IPS-NIHi7 (cell line): ENCODE measurements around the gene RNASEH2C.
A peak's percentile ranks its signal among the peaks of the same experiment; 100 is the strongest.
"Not testable (repeated sequence)": the region's sequence is repeated elsewhere in the genome, so short reads cannot be mapped to it uniquely, and the experiment has no call there.

Experiments
- DNase-seq: peaks from one replicate; pipeline ENCODE4 v3.0.0; 2012; ENCODE audit warnings: mixed read lengths; ENCODE audit errors: extremely low spot score

Gene RNASEH2C

GRCh38 chr11:65717906-65718305 is 2.7 kb downstream of the RNASEH2C start:
- no peak for DNase-seq

GRCh38 chr11:65716774-65717405 is 3.7 kb downstream of the RNASEH2C start:
- DNase-seq, result no peak

- DNase-seq, result no peak
Observed at GRCh38 chr11:65716302-65716701, 4.3 kb downstream of the RNASEH2C start.

- no peak for DNase-seq
Observed at GRCh38 chr11:65714433-65714832, 6.2 kb downstream of the RNASEH2C start.

DNA sequence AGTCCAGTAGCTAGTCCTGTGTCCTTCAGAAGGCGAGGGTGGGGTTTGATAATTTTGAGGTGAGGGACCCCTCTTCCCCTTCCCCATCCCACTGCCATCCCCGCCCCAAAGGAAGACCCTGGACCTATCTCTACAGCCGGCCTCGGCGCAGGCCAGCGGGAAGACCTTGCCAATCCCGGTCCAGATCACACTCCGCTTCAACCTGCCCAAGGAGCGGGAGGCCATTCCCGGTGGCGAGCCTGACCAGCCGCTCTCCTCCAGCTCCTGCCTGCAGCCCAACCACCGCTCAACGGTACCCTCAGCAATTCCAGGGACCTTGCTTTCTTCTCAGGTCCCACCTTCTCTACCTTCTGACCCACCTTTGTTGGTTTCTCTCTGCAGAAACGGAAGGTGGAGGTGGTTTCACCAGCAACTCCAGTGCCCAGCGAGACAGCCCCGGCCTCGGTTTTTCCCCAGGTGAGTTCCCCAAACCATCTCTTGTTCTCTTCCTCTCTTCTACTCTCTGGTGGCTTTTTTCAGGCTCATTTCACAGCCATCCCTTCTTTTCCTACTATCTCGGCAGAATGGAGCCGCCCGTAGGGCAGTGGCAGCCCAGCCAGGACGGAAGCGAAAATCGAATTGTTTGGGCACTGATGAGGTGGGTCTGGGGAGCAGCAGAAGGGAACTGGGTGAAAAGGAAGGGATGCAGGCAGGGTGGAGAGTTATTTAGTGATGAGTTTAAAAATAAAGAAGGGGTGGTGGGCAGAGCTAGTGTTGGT is 7.2 kb downstream of the RNASEH2C start:
- no peak for DNase-seq

DNA sequence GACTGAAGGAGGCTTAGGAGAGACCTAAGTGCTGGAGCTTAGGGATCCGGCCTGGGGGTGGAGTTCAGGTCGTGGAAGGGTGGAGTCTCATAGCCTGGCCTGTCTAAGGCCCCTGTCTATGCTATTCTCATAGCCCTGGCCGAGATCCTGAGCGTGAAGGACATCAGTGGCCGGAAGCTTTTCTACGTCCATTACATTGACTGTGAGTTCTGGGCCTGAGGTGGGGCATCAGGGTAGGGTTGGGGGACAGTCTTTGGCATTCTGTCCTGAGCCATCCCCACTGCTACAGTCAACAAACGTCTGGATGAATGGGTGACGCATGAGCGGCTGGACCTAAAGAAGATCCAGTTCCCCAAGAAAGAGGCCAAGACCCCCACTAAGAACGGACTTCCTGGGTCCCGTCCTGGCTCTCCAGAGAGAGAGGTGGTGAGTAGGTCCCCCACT is 7.9 kb downstream of the RNASEH2C start:
- DNase-seq, result no peak

DNA sequence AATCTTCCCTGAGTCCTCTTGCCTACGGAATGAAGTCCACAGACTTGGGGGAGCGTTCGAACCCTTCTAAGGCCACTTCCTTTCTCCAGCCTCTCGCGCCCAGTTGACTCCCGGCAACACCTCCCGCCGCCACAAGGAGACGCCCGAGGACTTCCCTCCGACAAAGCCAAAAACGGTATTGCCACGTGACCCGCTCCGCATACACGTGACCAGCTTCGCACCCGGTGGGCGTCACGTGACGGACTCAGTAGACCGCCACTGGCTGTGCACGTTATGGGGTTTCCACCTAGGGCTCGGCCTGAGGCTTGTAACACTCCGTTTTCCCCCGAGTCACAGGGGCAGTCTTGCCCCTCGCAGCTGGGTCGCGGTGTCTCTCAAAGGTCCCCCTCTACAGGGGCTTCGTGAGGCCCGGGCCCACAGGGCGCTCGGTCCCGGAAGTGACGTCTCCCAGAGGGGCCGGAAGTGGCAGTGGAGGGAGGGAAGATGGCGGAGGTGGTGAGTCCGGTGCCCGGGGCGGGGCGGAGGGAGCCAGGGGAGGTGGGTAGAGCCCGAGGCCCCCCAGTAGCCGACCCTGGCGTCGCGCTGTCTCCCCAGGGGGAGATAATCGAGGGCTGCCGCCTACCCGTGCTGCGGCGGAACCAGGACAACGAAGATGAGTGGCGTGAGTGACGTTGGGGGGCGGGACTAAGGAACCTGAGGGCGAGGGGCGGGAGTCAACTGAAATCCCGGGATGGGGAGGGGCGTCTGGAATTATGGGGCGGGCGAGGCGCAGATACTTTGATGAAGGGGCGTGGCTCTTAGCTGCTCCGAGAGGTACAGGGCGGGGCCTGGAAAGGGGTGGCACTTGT is 8.6 kb downstream of the RNASEH2C start, which contains the start of gene KAT5:
KAT5 (plus strand) TSS at position 468 of the 848 bp plus-strand sequence; CDS start at position 484, 16 bp downstream.
- peak; percentile 97 for DNase-seq

GRCh38 chr11:65710421-65710820 is 10.2 kb downstream of the RNASEH2C start:
- DNase-seq, result no peak

DNA sequence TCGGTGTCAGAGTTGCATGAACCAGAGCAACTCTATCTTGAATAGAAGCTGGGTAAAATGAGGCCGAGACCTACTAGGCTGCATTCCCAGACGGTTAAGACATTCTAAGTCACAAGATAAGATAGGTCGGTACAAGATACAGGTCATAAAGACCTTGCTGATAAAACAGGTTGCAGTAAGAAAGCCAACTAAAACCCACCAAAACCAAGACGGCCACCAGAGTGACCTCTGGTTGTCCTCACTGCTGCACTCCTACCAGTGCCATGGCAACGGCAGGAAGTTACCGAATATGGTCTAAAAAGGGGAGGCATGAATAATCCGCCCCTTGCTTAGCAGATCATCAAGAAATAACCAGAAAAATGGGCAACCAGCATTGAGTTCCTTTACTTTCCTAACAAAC is 10.9 kb downstream of the RNASEH2C start:
- no peak for DNase-seq

- no peak for DNase-seq
Observed at GRCh38 chr11:65708451-65708850, 12.1 kb downstream of the RNASEH2C start.

DNA sequence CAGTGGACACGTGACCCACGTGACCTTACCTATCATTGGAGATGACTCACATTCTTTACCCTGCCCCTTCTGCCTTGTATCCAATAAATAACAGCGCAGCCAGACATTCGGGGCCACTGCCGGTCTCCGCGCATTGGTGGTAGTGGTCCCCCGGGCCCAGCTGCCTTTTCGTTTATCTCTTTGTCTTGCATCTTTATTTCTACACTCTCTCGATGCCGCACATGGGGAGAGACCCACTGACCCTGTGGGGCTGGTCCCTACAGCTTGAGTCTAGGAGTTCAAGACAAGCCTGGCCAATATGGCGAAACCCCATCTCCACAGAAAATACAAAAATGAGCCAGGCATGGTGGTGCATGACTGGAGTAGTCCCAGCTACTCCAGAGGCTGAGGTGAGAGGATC is 13.6 kb downstream of the RNASEH2C start:
- not testable (repeated sequence) for DNase-seq

DNA sequence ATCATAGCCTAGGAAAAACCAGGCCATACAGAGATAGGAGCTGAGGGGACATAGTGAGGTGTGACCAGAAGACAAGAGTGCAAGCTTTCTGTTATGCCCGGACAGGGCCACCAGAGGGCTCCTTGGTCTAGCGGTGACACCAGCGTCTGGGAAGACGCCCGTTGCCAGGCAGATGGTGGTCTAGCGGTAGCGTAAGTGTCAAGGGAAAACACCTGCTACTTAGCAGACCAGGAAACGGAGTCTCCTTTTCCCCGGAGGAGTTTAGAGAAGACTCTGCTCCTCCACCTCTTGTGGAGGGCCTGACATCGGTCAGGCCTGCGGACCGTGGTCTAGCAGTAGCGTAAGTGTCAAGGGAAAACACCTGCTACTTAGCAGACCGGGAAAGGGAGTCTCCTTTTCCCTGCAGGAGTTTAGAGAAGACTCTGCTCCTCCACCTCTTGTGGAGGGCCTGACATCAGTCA is 14.3 kb downstream of the RNASEH2C start:
- DNase-seq, result not testable (repeated sequence)

DNA sequence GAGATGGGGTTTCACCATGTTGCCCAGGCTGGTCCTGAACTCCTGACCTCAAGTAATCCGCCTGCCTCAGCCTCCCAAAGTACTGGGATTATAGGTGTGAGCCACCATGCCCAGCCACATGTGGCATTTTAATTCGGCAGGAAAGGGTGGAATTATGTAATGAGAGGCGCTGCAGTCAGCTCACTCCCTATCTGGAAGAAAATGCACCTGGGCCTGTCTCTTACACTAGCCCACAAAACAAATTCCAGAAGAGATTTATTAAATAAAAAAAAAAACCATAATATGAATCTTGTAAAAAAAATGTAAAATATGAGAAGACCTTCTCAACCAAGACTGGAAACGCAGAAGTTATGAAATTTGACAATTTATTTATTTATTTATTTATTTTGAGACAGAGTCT is 16.8 kb downstream of the RNASEH2C start:
- DNase-seq, result no peak

DNA sequence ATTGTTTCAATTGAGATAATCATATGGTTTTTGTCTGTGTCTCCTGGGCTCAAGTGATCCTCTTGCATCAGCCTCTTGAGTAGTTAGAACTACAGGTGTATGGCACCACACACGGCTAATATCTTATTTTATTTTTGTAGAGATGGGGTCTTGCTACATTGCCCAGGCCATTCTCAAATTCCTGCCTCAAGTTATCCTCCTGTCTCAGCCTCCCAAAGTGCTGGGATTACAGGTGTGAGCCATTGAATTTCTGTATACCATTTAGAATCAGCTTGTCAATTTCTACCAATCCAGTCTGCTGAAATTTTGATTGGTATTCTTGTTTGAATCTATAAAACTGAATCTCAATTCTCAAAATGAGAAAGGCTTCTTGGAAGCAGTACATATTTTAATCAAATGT is 18.9 kb downstream of the RNASEH2C start:
- DNase-seq, result no peak

GRCh38 chr11:65700399-65700798 is 20.2 kb downstream of the RNASEH2C start:
- DNase-seq, result no peak

GRCh38 chr11:65699306-65699705 is 21.3 kb downstream of the RNASEH2C start:
- DNase-seq, result no peak

DNA sequence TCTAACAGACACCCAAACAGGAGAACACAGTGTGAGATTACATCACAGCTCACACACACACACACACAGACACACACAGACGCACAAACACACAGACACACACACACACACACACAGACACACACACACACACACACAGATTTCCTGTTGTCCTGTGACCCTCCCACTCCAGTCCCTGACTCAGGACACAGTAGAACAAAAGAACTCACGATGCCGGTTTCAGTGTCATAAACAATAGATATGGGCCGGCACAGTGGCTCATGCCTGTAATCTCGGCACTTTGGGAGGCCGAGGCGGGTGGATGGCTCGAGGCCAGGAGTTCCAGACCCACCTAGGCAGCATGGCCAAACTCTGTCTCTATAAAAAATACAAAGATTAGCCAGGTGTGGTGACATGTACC is 22.4 kb downstream of the RNASEH2C start:
- no peak for DNase-seq

DNA sequence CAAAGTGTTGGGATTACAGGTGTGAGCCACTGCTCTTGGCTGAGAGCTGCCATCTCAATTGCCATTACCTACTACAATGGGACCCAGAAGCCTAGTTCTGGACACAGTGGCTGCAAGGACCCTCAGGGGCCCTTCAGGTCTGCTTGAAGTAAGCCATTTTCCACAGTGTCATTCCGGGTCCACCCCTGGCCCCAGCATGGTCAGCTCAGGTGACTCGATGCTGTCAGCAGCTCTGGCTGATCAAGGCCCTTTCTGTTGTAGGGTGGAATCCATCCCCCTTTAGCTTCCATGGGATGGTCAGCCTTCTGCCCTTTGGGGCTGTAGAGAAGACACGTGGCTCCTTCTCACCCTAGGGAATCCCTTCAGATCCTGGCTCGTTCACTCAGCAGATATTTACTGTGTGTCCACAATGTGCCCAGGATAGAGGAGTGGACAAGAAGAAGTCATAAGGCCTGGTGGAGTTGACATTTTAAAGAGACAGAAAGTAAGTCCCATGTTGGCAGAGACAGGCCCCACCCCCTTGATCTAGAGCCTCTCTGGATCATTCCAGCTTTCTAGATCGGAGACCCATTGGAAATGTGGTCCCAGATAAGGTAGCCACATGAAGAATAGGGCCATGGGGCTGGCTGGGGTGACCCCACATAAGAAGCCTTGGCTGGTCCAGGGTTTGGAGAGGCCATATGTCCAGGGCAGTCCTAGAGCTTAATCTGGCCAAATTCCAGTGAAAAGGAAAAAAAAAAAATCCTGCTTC is 23.6 kb downstream of the RNASEH2C start:
- DNase-seq, result no peak

DNA sequence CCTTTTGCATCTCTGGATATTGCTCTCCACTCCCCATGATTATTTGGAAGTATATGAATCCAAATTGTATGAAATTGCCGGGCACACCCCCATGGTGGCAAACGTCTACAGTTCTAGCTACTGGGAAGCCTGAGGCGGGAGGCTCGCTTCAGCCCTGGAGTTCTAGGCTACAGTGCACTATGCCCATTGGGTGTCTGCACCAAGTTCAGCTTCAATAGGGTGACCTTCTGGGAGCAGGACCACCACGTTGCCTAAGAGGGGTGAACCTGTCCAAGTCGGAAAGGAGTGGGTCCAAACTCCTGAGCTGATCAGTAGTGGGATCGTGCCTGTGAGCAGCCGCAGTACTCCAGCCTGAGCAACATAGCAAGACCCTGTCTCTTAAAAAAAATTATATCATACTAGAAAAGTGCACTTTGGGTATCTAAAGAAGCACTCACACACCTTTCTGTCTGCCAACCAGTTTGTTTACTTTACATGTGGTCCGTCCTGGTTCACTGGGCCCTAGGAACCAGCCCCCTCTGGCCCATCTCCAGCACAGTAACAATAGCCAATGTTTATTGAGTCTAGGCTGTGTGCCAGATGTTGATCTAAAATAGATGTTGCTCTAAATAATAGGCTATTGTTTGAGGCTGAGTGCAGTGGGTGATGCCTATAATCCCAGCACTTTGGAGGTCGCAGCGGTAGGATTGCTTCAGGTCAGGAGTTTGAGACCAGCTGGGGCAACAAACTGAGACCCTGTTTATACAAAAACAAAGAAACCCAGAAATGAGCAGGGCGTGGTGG is 24.9 kb downstream of the RNASEH2C start:
- no peak for DNase-seq

- no peak for DNase-seq
Observed at GRCh38 chr11:65692367-65692766, 28.2 kb downstream of the RNASEH2C start.

DNA sequence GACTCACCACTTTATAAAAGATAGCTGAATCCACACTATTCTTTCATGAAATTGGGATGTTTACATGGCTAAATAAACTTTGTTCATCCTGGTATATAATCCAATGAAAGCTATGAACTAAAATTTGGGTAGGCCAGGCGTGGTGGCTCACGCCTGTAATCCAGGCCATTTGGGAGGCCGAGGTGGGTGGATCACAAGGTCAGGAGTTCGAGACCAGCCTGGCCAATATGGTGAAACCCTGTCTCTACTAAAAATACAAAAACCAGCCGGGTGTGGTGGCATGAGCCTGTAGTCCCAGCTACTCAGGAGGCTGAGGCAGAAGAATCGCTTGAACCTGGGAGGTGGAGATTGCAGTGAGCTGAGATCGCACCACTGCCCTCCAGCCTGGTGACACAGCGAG is 28.8 kb downstream of the RNASEH2C start:
- DNase-seq, result not testable (repeated sequence)
